ENCODE data around the gene RFT1.
"Not testable (repeated sequence)": the region's sequence is repeated elsewhere in the genome, so short reads cannot be mapped to it uniquely, and the experiment has no call there.

Gene RFT1

GRCh38 chr3:53071882-53072431, 58.3 kb downstream of the RFT1 start:
- DNase-seq (ENCODE audit: low read depth, low spot score), result no peak

GRCh38 chr3:53069422-53070068, 60.7 kb downstream of the RFT1 start:
- DNase-seq (ENCODE audit: low read depth, low spot score), result peak; percentile 17

- DNase-seq (ENCODE audit: low read depth, low spot score), result no peak
Measured at GRCh38 chr3:53068176-53068575, 62.1 kb downstream of the RFT1 start.

GRCh38 chr3:53067567-53067966, 62.7 kb downstream of the RFT1 start:
- peak; percentile 36 for DNase-seq (ENCODE audit: low read depth, low spot score)

- DNase-seq (ENCODE audit: low read depth, low spot score), result no peak
Measured at GRCh38 chr3:53065841-53066480, 64.3 kb downstream of the RFT1 start.

- no peak for DNase-seq (ENCODE audit: low read depth, low spot score)
Measured at GRCh38 chr3:53062905-53063304, 67.3 kb downstream of the RFT1 start.

GRCh38 chr3:53056442-53056841, 73.8 kb downstream of the RFT1 start:
- peak; percentile 41 for DNase-seq (ENCODE audit: low read depth, low spot score)

GRCh38 chr3:53054233-53054632, 76.0 kb downstream of the RFT1 start:
- DNase-seq (ENCODE audit: low read depth, low spot score), result not testable (repeated sequence)

- DNase-seq (ENCODE audit: low read depth, low spot score), result no peak
Measured at GRCh38 chr3:53051929-53052328, 78.3 kb downstream of the RFT1 start.

- no peak for DNase-seq (ENCODE audit: low read depth, low spot score)
Measured at GRCh38 chr3:53049987-53050386, 80.2 kb downstream of the RFT1 start.

- DNase-seq (ENCODE audit: low read depth, low spot score), result peak; percentile 77
Measured at GRCh38 chr3:53046171-53047170, 83.8 kb downstream of the RFT1 start.

- peak; percentile 37 for DNase-seq (ENCODE audit: low read depth, low spot score)
Measured at GRCh38 chr3:53045518-53046170, 84.6 kb downstream of the RFT1 start, which contains the start of gene SFMBT1. Gene SFMBT1 (minus strand): TSS chr3:53046073. CDS start chr3:52969128, 76,945 bp downstream.

GRCh38 chr3:53044711-53045517, 85.3 kb downstream of the RFT1 start:
- peak; percentile 50 for DNase-seq (ENCODE audit: low read depth, low spot score)

- DNase-seq (ENCODE audit: low read depth, low spot score), result no peak
Measured at GRCh38 chr3:53044371-53044710, 85.9 kb downstream of the RFT1 start.

GRCh38 chr3:53043738-53044137, 86.5 kb downstream of the RFT1 start:
- DNase-seq (ENCODE audit: low read depth, low spot score), result no peak

- no peak for DNase-seq (ENCODE audit: low read depth, low spot score)
Measured at GRCh38 chr3:53042651-53043050, 87.6 kb downstream of the RFT1 start.

GRCh38 chr3:53040351-53040820, 89.8 kb downstream of the RFT1 start:
- no peak for DNase-seq (ENCODE audit: low read depth, low spot score)

GRCh38 chr3:53039376-53039752, 90.9 kb downstream of the RFT1 start:
- DNase-seq (ENCODE audit: low read depth, low spot score), result no peak

- no peak for DNase-seq (ENCODE audit: low read depth, low spot score)
Measured at GRCh38 chr3:53038679-53039375, 91.4 kb downstream of the RFT1 start.

All from ELF-1 (cell line).